ENCODE data around the gene GPD1L.
"Not testable (repeated sequence)": the region's sequence is repeated elsewhere in the genome, so short reads cannot be mapped to it uniquely, and the experiment has no call there.

Gene GPD1L

GRCh38 chr3:32106929-32107362 is 526 bp downstream of the GPD1L start:
- Histone ChIP-seq H3K4me1 (peaks cover 0 to 54% (median 32%) of the 10 kb centered on the region in 4 donors), H3K9me3 (peaks cover 0 to 3% (median 0%) of the 10 kb centered on the region in 3 donors), H3K36me3 (no peaks in the 10 kb centered on the region), H3K4me3 (peak overlapping the region; percentile 81 to 89), H3K27me3 (no peaks in the 10 kb centered on the region), H3K27ac (peak overlapping the region; percentile 67 to 84)
- intact Hi-C loops (cut with DNase I; ENCODE audit: low total_unique reads) = no loop called here
- DNase-seq = peak; percentile 42 to 73
- no peak for TF ChIP-seq CTCF (IDR thresholded peaks at IDR 0.05)

- H3K9me3 ChIP-seq; intact Hi-C loops (cut with DNase I; ENCODE audit: low total_unique reads); H3K36me3 ChIP-seq; H3K27me3 ChIP-seq: not testable (repeated sequence)
- Histone ChIP-seq H3K4me3 (peak overlapping the region in 1 of 2 donors; percentile 89), H3K27ac (peak overlapping the region; percentile 67 to 84), H3K4me1 (peaks cover 0 to 58% (median 32%) of the 10 kb centered on the region in 4 donors)
- peak in 1 of 2 donors; percentile 30 for DNase-seq
Observed at GRCh38 chr3:32108224-32108623, 1.8 kb downstream of the GPD1L start.

- H3K4me1 ChIP-seq = peaks cover 0 to 68% (median 32%) of the 10 kb centered on the region in 4 donors
- no peaks in the 10 kb centered on the region for H3K27me3 ChIP-seq
- no peaks in the 10 kb centered on the region for H3K9me3 ChIP-seq
- no peaks in the 10 kb centered on the region for H3K36me3 ChIP-seq
- no peak overlapping the region for H3K4me3 ChIP-seq
- TF ChIP-seq CTCF (IDR thresholded peaks at IDR 0.05) = no peak
- intact Hi-C loops (cut with DNase I; ENCODE audit: low total_unique reads) = no loop called here
- peak; percentile 94 to 97 for DNase-seq
- H3K27ac ChIP-seq = peak overlapping the region; percentile 67 to 84
Observed at GRCh38 chr3:32109256-32109655, 2.8 kb downstream of the GPD1L start.

- no peak for TF ChIP-seq CTCF (IDR thresholded peaks at IDR 0.05)
- H3K27ac ChIP-seq = peak overlapping the region; percentile 67 to 84
- H3K4me3 ChIP-seq = no peak overlapping the region
- peaks cover 0 to 70% (median 32%) of the 10 kb centered on the region in 4 donors for H3K4me1 ChIP-seq
- DNase-seq = no peak
- H3K27me3 ChIP-seq = no peaks in the 10 kb centered on the region
- H3K36me3 ChIP-seq = peaks cover 0 to 6% (median 3%) of the 10 kb centered on the region in 3 donors
- intact Hi-C loops (cut with DNase I; ENCODE audit: low total_unique reads) = no loop called here
- no peaks in the 10 kb centered on the region for H3K9me3 ChIP-seq
Observed at GRCh38 chr3:32110233-32110760, 3.9 kb downstream of the GPD1L start.

- peaks cover 0 to 6% (median 3%) of the 10 kb centered on the region in 3 donors for H3K36me3 ChIP-seq
- TF ChIP-seq CTCF (IDR thresholded peaks at IDR 0.05) = no peak
- no peak for DNase-seq
- no peak overlapping the region for H3K4me3 ChIP-seq
- no peaks in the 10 kb centered on the region for H3K27me3 ChIP-seq
- intact Hi-C loops (cut with DNase I; ENCODE audit: low total_unique reads) = no loop called here
- peak overlapping the region in 1 of 2 donors; percentile 67 for H3K27ac ChIP-seq
- H3K4me1 ChIP-seq = peaks cover 0 to 64% (median 29%) of the 10 kb centered on the region in 4 donors
- no peaks in the 10 kb centered on the region for H3K9me3 ChIP-seq
Observed at GRCh38 chr3:32111560-32111959, 5.1 kb downstream of the GPD1L start.

GRCh38 chr3:32113566-32113965 is 7.1 kb downstream of the GPD1L start:
- Histone ChIP-seq H3K9me3 (no peaks in the 10 kb centered on the region), H3K27ac (no peak overlapping the region), H3K4me1 (peaks cover 0 to 57% (median 15%) of the 10 kb centered on the region in 4 donors), H3K27me3 (no peaks in the 10 kb centered on the region), H3K36me3 (peaks cover 0 to 6% (median 3%) of the 10 kb centered on the region in 3 donors), H3K4me3 (no peak overlapping the region)
- no peak for DNase-seq
- no peak for TF ChIP-seq CTCF (IDR thresholded peaks at IDR 0.05)
- intact Hi-C loops (cut with DNase I; ENCODE audit: low total_unique reads) = no loop called here

All from tibial artery (tissue), 4 donors.